PFSK-1 (cell line): ENCODE results near the gene TMIE.

ENCODE experiments used
- POLR2AphosphoS5 ChIP-seq: IDR thresholded peaks from 2 replicates; pipeline ENCODE4 v1.6.1; 2012; ENCODE audit warnings: low read depth, mild to moderate bottlenecking, control low read depth, low read length, moderate library complexity
- SIN3A ChIP-seq: IDR thresholded peaks from 2 replicates; pipeline ENCODE4 v1.6.1; 2012; ENCODE audit warnings: mild to moderate bottlenecking, low read length, moderate library complexity, borderline replicate concordance; ENCODE audit not compliant: insufficient read depth
- TAF1 ChIP-seq: IDR thresholded peaks from 2 replicates; pipeline ENCODE4 v1.6.1; 2012; ENCODE audit warnings: low read length, control low read depth, borderline replicate concordance; ENCODE audit not compliant: insufficient read depth

DNA sequence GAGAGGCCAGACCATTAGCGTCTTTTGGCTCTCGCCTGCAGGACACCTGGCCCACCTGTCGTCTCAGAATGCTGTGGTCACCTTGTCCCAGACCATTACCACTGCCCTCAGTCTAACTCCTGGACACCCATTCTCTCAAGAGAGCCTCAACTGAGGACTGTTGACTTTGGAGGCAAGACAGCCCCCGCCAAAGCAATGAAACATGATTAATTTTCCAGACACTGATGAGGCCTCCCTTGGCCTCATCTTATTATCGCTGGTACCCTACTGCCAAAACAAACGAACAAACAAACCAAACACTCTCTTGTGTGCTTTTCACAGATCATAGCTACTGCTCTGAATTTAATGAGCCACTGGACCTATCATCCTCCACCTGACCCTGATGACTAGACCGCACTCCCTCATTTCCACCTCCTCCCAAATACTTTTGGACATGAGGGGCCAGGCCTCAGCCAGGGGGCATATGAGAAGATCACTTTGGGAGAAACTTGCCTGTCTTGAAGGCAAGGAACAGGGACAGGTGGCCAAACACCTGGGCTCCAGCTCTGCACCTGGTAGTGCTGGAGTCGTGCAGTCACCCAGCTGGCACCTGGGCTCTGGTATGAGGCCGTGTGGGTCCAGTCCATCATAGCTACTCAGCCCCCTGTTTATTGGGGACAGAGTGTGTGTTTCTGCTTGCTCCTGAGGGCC is 35.3 kb upstream of the TMIE start:
- TF ChIP-seq POLR2AphosphoS5 (no peak), TAF1 (no peak), SIN3A (no peak)
